ENCODE results near the gene INPP4A. TPM values are rescaled to one million over a fixed set of nuclear protein-coding genes. Genes with fewer than 3 reads are reported as not detected.

INPP4A gene
- total RNA-seq, 1 experiment from 2014 or later = 23.4 TPM

DNA sequence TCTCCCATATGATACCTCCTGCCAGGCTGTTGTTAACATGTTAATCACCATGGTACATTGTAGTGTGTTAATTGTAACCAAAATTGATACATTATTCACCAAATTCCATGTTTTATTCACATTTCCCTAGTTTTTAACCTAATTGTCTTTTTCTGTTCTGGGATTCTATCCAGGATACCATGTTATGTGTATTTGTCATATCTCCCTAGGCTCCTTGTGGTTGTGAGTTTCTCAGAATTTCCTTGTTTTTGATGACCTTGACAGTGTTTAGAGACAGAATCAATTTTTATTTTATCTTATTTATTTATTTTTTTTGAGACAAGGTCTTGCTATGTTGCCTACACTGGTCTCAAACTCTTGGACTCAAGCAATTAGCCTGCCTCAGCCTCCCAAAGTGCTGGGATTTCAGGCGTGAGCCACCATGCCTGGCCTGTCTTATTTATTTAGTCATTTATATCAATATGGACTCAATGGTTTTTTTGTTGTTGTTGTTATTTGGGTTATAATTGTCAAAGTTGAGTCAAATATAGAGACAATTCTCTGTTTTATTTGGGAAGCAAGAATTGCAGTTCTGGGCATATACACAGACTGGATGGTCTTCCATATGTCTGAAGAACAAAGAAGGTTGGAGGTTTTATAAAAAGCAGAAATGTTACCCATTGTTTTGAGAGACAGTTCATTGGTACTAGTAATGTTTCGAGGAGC, 42.6 kb downstream of the INPP4A start:
- no peak overlapping the region for H3K4me2 ChIP-seq (ENCODE audit: low read length)
- no peaks in the 10 kb centered on the region for H3K36me3 ChIP-seq (ENCODE audit: low read depth, low read length)
- POLR2A ChIA-PET (ENCODE audit: unreplicated experiment) = no interaction called here
- no peak overlapping the region for H3K4me3 ChIP-seq (ENCODE audit: low read length)
- BruUV-seq (replicated peaks) = no TSS peak
- CTCF ChIA-PET = interaction anchor here (1.1 kb wide), 1 partner anchor 73 kb away, joined by 3 read pairs; no protein-coding TSS in a partner anchor
- H3K9ac ChIP-seq (ENCODE audit: low read length) = no peak overlapping the region
- H3K9me2 ChIP-seq (replicated peaks; ENCODE audit: low read length) = no peaks in the 10 kb centered on the region
- ATAC-seq = no peak
- H4K20me1 ChIP-seq (ENCODE audit: low read length) = no peaks in the 10 kb centered on the region
- intact Hi-C loops (cut with micrococcal nuclease) = no loop called here
- H3K27me3 ChIP-seq (ENCODE audit: low read length) = no peaks in the 10 kb centered on the region
- no peak for DNase-seq
- TF ChIP-seq EZH2 (IDR thresholded peaks at IDR 0.05; ENCODE audit: low read length, unreplicated experiment) = no peak
- no peak for TF ChIP-seq EZH2phosphoT487 (IDR thresholded peaks at IDR 0.05; ENCODE audit: borderline replicate concordance, low read length)
- TF ChIP-seq CTCF (conservative IDR thresholded peaks at IDR 0.05; ENCODE audit: low read depth, low read length) = no peak
- no peak overlapping the region for H3K27ac ChIP-seq (ENCODE audit: low read length)
- no peaks in the 10 kb centered on the region for H3F3A ChIP-seq (ENCODE audit: low read length, unreplicated experiment)
- H3K9me3 ChIP-seq (ENCODE audit: low read length) = no peaks in the 10 kb centered on the region
- no peak overlapping the region for H2AFZ ChIP-seq (ENCODE audit: low read length)
- H3K4me1 ChIP-seq (ENCODE audit: insufficient read depth, low read length) = peaks cover 39% of the 10 kb centered on the region
- peaks cover 63% of the 10 kb centered on the region for H3K79me2 ChIP-seq (ENCODE audit: low read length)

DNA sequence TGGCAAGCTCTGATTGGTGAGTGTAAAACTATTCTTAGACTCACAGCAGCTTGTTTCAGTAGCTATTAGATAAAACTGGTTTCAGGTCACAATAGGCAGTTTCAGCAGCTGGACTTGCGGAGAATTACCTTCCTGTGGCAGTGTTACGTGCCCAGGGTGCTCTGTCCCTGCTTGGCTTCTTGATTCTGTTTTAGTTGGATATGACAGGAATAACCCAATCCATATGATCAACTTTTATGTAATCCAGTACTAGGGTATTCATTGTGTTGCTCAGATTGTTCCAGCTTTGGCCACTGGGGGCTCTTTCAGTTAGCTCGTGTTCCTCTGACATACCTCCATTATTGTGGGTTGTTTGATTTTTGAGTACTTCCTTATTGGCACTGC, 43.1 kb downstream of the INPP4A start:
- H3K9ac ChIP-seq (ENCODE audit: low read length) = no peak overlapping the region
- H3F3A ChIP-seq (ENCODE audit: low read length, unreplicated experiment) = no peaks in the 10 kb centered on the region
- H3K79me2 ChIP-seq (ENCODE audit: low read length) = peaks cover 60% of the 10 kb centered on the region
- H3K9me2 ChIP-seq (replicated peaks; ENCODE audit: low read length) = no peaks in the 10 kb centered on the region
- DNase-seq (peak; percentile 56), ATAC-seq (peak; percentile 35; the same call in 1 of the 2 replicates)
- no peak overlapping the region for H3K4me2 ChIP-seq (ENCODE audit: low read length)
- no peaks in the 10 kb centered on the region for H4K20me1 ChIP-seq (ENCODE audit: low read length)
- no peak overlapping the region for H3K4me3 ChIP-seq (ENCODE audit: low read length)
- TF ChIP-seq EZH2phosphoT487 (IDR thresholded peaks at IDR 0.05; ENCODE audit: borderline replicate concordance, low read length) = no peak
- peak; percentile 73 for TF ChIP-seq CTCF (conservative IDR thresholded peaks at IDR 0.05; ENCODE audit: low read depth, low read length)
- H3K36me3 ChIP-seq (ENCODE audit: low read depth, low read length) = no peaks in the 10 kb centered on the region
- no TSS peak for BruUV-seq (replicated peaks)
- peaks cover 34% of the 10 kb centered on the region for H3K4me1 ChIP-seq (ENCODE audit: insufficient read depth, low read length)
- intact Hi-C loops (cut with micrococcal nuclease) = no loop called here
- no peaks in the 10 kb centered on the region for H3K9me3 ChIP-seq (ENCODE audit: low read length)
- H3K27me3 ChIP-seq (ENCODE audit: low read length) = no peaks in the 10 kb centered on the region
- ChIA-PET POLR2A (ENCODE audit: unreplicated experiment) (no interaction called here), CTCF (interaction anchor here (1.1 kb wide), 1 partner anchor 72 kb away, joined by 3 read pairs; no protein-coding TSS in a partner anchor)
- no peak overlapping the region for H2AFZ ChIP-seq (ENCODE audit: low read length)
- H3K27ac ChIP-seq (ENCODE audit: low read length) = no peak overlapping the region

DNA sequence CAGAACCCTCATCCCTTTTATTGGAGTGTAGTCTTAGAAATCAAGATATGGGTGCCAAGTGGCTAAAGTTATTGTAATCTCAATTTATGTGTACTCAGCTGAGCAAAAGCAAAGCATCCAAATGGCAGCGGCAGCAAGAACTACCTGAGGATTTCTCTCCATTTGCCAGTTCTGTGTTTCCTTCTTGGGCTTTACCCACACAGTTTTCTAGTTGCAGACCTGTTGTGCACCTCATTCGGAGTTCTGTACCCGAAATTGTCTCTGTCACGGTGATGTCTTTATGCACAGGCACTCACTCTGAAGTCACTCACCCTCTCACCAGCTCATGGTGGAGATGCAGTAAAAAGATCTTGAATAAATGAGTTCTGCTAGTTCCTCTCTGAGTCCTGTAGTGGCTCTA, 43.6 kb downstream of the INPP4A start:
- H3K4me3 ChIP-seq (ENCODE audit: low read length) = no peak overlapping the region
- H3K27ac ChIP-seq (ENCODE audit: low read length) = no peak overlapping the region
- no TSS peak for BruUV-seq (replicated peaks)
- ChIA-PET CTCF (interaction anchor here (1.1 kb wide), 1 partner anchor 72 kb away, joined by 3 read pairs; no protein-coding TSS in a partner anchor), POLR2A (ENCODE audit: unreplicated experiment) (no interaction called here)
- no peaks in the 10 kb centered on the region for H4K20me1 ChIP-seq (ENCODE audit: low read length)
- ATAC-seq (no peak), DNase-seq (no peak)
- H3K9me3 ChIP-seq (ENCODE audit: low read length) = no peaks in the 10 kb centered on the region
- no peak overlapping the region for H3K9ac ChIP-seq (ENCODE audit: low read length)
- H3K4me2 ChIP-seq (ENCODE audit: low read length) = no peak overlapping the region
- H3K9me2 ChIP-seq (replicated peaks; ENCODE audit: low read length) = no peaks in the 10 kb centered on the region
- peaks cover 60% of the 10 kb centered on the region for H3K79me2 ChIP-seq (ENCODE audit: low read length)
- H3K36me3 ChIP-seq (ENCODE audit: low read depth, low read length) = no peaks in the 10 kb centered on the region
- H3F3A ChIP-seq (ENCODE audit: low read length, unreplicated experiment) = no peaks in the 10 kb centered on the region
- no peak for TF ChIP-seq EZH2 (IDR thresholded peaks at IDR 0.05; ENCODE audit: low read length, unreplicated experiment)
- no peaks in the 10 kb centered on the region for H3K27me3 ChIP-seq (ENCODE audit: low read length)
- intact Hi-C loops (cut with micrococcal nuclease) = no loop called here
- peaks cover 29% of the 10 kb centered on the region for H3K4me1 ChIP-seq (ENCODE audit: insufficient read depth, low read length)
- no peak overlapping the region for H2AFZ ChIP-seq (ENCODE audit: low read length)

Measured in PC-3 (cell line).